CD4-positive, alpha-beta memory T cell (primary cell): ENCODE measurements around the gene EFR3B. TPM values are rescaled to one million over a fixed set of nuclear protein-coding genes. Genes with fewer than 3 reads are reported as not detected.
"Not testable (repeated sequence)": the region's sequence is repeated elsewhere in the genome, so short reads cannot be mapped to it uniquely, and the experiment has no call there.

Experiments used
- CTCF ChIA-PET: fragments of 350-600 bp; sonication (Branson Sonifier 250); formaldehyde crosslinking; loops from one replicate; lab custom pipeline; 2021; ENCODE audit warnings: inconsistent platforms; ENCODE audit not compliant: partially characterized antibody; lab: Charles Lee
- POLR2A ChIA-PET: fragments of 350-600 bp; sonication (Branson Sonifier 250); formaldehyde crosslinking; loops from one replicate; lab custom pipeline; 2021; ENCODE audit not compliant: partially characterized antibody; lab: Charles Lee
- DNase-seq, 5 donors: peaks; one replicate each; pipeline versions ENCODE4 v3.0.0 to v3.0.0-alpha.2; 2020 to 2022; ENCODE audit warnings: mixed read lengths in 1 of 5
- H3K27ac ChIP-seq: one replicate; pipeline ENCODE4 v1.7.0; 2013; ENCODE audit warnings: low read depth, low read length
- H3K27me3 ChIP-seq: 2 replicates; pipeline ENCODE4 v1.7.0; 2013; ENCODE audit warnings: mild to moderate bottlenecking, low read length, moderate library complexity; ENCODE audit not compliant: insufficient read depth
- H3K36me3 ChIP-seq: 2 replicates; pipeline ENCODE4 v1.7.0; 2013; ENCODE audit warnings: mild to moderate bottlenecking, low read length, moderate library complexity; ENCODE audit not compliant: insufficient read depth
- H3K4me1 ChIP-seq: 2 replicates; pipeline ENCODE4 v1.7.0; 2013; ENCODE audit warnings: mild to moderate bottlenecking, low read length, moderate library complexity; ENCODE audit not compliant: insufficient read depth
- H3K4me3 ChIP-seq, 2 donors: one replicate each; pipeline ENCODE4 v1.7.0; 2013; ENCODE audit warnings: low read length in 2 of 2, mild to moderate bottlenecking in 1 of 2
- H3K9me3 ChIP-seq, 2 donors: one replicate each; pipeline ENCODE4 v1.7.0; 2013; ENCODE audit warnings: low read length in 2 of 2, control low read depth in 1 of 2; ENCODE audit not compliant: control insufficient read depth in 1 of 2
- H3K27ac Mint-ChIP-seq, 7 donors: one replicate each; pipeline ENCODE4 v1.8.0; 2020 to 2021; ENCODE audit warnings: mixed read lengths in 7 of 7, mild to moderate bottlenecking in 6 of 7, inconsistent platforms in 3 of 7, moderate library complexity in 3 of 7
- H3K27me3 Mint-ChIP-seq, 2 donors: one replicate each; pipeline ENCODE4 v1.8.0; 2020 to 2021; ENCODE audit warnings: mixed read lengths in 2 of 2
- H3K36me3 Mint-ChIP-seq, 2 donors: one replicate each; pipeline ENCODE4 v1.8.0; 2020 to 2021; ENCODE audit warnings: mixed read lengths in 2 of 2, inconsistent platforms in 1 of 2, mild to moderate bottlenecking in 1 of 2
- H3K4me1 Mint-ChIP-seq, 4 donors: one replicate each; pipeline ENCODE4 v1.8.0; 2020 to 2021; ENCODE audit warnings: mixed read lengths in 4 of 4, mild to moderate bottlenecking in 1 of 4
- H3K4me3 Mint-ChIP-seq, 8 donors: one replicate each; pipeline ENCODE4 v1.8.0; 2020 to 2021; ENCODE audit warnings: mixed read lengths in 8 of 8, mild to moderate bottlenecking in 7 of 8, moderate library complexity in 6 of 8, inconsistent platforms in 3 of 8
- H3K9me3 Mint-ChIP-seq, 8 donors: one replicate each; pipeline ENCODE4 v1.8.0; 2020 to 2021; ENCODE audit warnings: mixed read lengths in 8 of 8, mild to moderate bottlenecking in 5 of 8, inconsistent platforms in 3 of 8, moderate library complexity in 1 of 8
- intact Hi-C: fragments of 100-400 bp; cut with micrococcal nuclease; formaldehyde crosslinking; loops from one replicate; pipeline ENCODE4 v1.15.1; 2023
- polyA plus RNA-seq, 2 donors: library from polyadenylated mRNA; unstranded; fragments of 300-500 nt; fragmentation: Illumina TruSeq; gene quantifications; one replicate each; pipeline ENCODE4 v1.2.3, GENCODE V29; 2021
- total RNA-seq, 2 experiments: library from RNA; stranded (reverse); gene quantifications; one replicate each; pipeline ENCODE4 v1.2.3, GENCODE V29; 2021

The EFR3B gene
- total and polyA plus RNA-seq, 4 experiments from 2014 or later = 0.07 to 0.14 (median 0.12) TPM; not detected in 1

- H3K4me3 Mint-ChIP-seq = no peak overlapping the region
- Histone ChIP-seq H3K9me3 (no peaks in the 10 kb centered on the region), H3K4me3 (no peak overlapping the region), H3K27ac (no peak overlapping the region), H3K36me3 (no peaks in the 10 kb centered on the region), H3K27me3 (no peaks in the 10 kb centered on the region), H3K4me1 (no peaks in the 10 kb centered on the region)
- intact Hi-C loops = no loop called here
- peaks cover 0 to 2% (median 0%) of the 10 kb centered on the region in 4 donors for H3K4me1 Mint-ChIP-seq
- no peak for DNase-seq
- H3K27me3 Mint-ChIP-seq = peaks cover 14 to 17% of the 10 kb centered on the region in 2 donors
- no peaks in the 10 kb centered on the region for H3K36me3 Mint-ChIP-seq
- ChIA-PET POLR2A (no interaction called here), CTCF (interaction anchor here (1.5 kb wide), 1 partner anchor 10 kb away, joined by 5 read pairs; no protein-coding TSS in a partner anchor)
- H3K9me3 Mint-ChIP-seq = no peaks in the 10 kb centered on the region
- H3K27ac Mint-ChIP-seq = no peak overlapping the region
These were observed 77.4 kb downstream of the EFR3B start for GRCh38 chr2:25119263-25119662.

- Mint-ChIP-seq H3K4me1 (peaks cover 0 to 2% (median 0%) of the 10 kb centered on the region in 4 donors), H3K9me3 (peaks cover 0 to 2% (median 0%) of the 10 kb centered on the region in 8 donors), H3K27ac (peak overlapping the region in 1 of 7 donors; percentile 24), H3K27me3 (peaks cover 10 to 15% of the 10 kb centered on the region in 2 donors), H3K36me3 (no peaks in the 10 kb centered on the region), H3K4me3 (no peak overlapping the region)
- Histone ChIP-seq H3K9me3 (no peaks in the 10 kb centered on the region), H3K27me3 (no peaks in the 10 kb centered on the region), H3K4me3 (no peak overlapping the region), H3K36me3 (no peaks in the 10 kb centered on the region), H3K27ac (no peak overlapping the region), H3K4me1 (no peaks in the 10 kb centered on the region)
- intact Hi-C loops = loop anchor here (10.0 kb wide), 1 partner anchor 78 kb away; the partner anchor contains the start of gene EFR3B
- ChIA-PET CTCF (interaction anchor here (1.1 kb wide), 1 partner anchor 147 kb away, joined by 6 read pairs; no protein-coding TSS in a partner anchor), POLR2A (no interaction called here)
- DNase-seq = no peak
These were observed 80.5 kb downstream of the EFR3B start for GRCh38 chr2:25122367-25122766.

- Histone ChIP-seq H3K27me3 (no peaks in the 10 kb centered on the region), H3K9me3 (no peaks in the 10 kb centered on the region), H3K4me1 (no peaks in the 10 kb centered on the region), H3K4me3 (no peak overlapping the region), H3K27ac (no peak overlapping the region), H3K36me3 (no peaks in the 10 kb centered on the region)
- peaks cover 0 to 2% (median 0%) of the 10 kb centered on the region in 8 donors for H3K9me3 Mint-ChIP-seq
- no peaks in the 10 kb centered on the region for H3K4me1 Mint-ChIP-seq
- no peak for DNase-seq
- H3K27me3 Mint-ChIP-seq = peaks cover 7 to 10% of the 10 kb centered on the region in 2 donors
- ChIA-PET POLR2A (no interaction called here), CTCF (interaction anchor here (0.7 to 1.1 kb wide), 2 partner anchors 19 to 148 kb away, joined by 3 to 6 read pairs; no protein-coding TSS in a partner anchor)
- H3K4me3 Mint-ChIP-seq = no peak overlapping the region
- intact Hi-C loops = loop anchor here (10.0 kb wide), 1 partner anchor 79 kb away; the partner anchor contains the start of gene EFR3B
- no peak overlapping the region for H3K27ac Mint-ChIP-seq
- H3K36me3 Mint-ChIP-seq = no peaks in the 10 kb centered on the region
These were observed 81.8 kb downstream of the EFR3B start for GRCh38 chr2:25123682-25124081.

- no peak overlapping the region for H3K4me3 Mint-ChIP-seq
- no peak for DNase-seq
- no peak overlapping the region for H3K27ac ChIP-seq
- no peaks in the 10 kb centered on the region for H3K36me3 ChIP-seq
- peaks cover 0 to 7% (median 3%) of the 10 kb centered on the region in 4 donors for H3K4me1 Mint-ChIP-seq
- no peaks in the 10 kb centered on the region for H3K4me1 ChIP-seq
- intact Hi-C loops = loop anchor here (5.0 to 10.0 kb wide), 2 partner anchors 80 to 298 kb away; partner anchors contain the start of gene EFR3B
- H3K9me3 ChIP-seq = no peaks in the 10 kb centered on the region
- ChIA-PET CTCF (interaction anchor here (0.9 to 2.4 kb wide), 2 partner anchors 150 to 716 kb away, joined by 4 to 5 read pairs; no protein-coding TSS in a partner anchor), POLR2A (no interaction called here)
- peaks cover 6 to 7% of the 10 kb centered on the region in 2 donors for H3K27me3 Mint-ChIP-seq
- no peaks in the 10 kb centered on the region for H3K27me3 ChIP-seq
- H3K4me3 ChIP-seq = no peak overlapping the region
- H3K27ac Mint-ChIP-seq = peak overlapping the region in 1 of 7 donors; percentile 27
- H3K9me3 Mint-ChIP-seq = peaks cover 0 to 2% (median 0%) of the 10 kb centered on the region in 8 donors
- no peaks in the 10 kb centered on the region for H3K36me3 Mint-ChIP-seq
These were observed 83.3 kb downstream of the EFR3B start for GRCh38 chr2:25125189-25125588.

GRCh38 chr2:25125976-25126375 is 84.1 kb downstream of the EFR3B start:
- no peak overlapping the region for H3K4me3 ChIP-seq
- no peaks in the 10 kb centered on the region for H3K4me1 ChIP-seq
- Mint-ChIP-seq H3K36me3 (no peaks in the 10 kb centered on the region), H3K4me3 (no peak overlapping the region), H3K27ac (no peak overlapping the region), H3K4me1 (peaks cover 0 to 9% (median 3%) of the 10 kb centered on the region in 4 donors), H3K27me3 (peaks cover 12% of the 10 kb centered on the region in 2 donors), H3K9me3 (peaks cover 0 to 2% (median 0%) of the 10 kb centered on the region in 8 donors)
- H3K27ac ChIP-seq = no peak overlapping the region
- no peaks in the 10 kb centered on the region for H3K9me3 ChIP-seq
- ChIA-PET POLR2A (no interaction called here), CTCF (interaction anchor here (0.9 to 2.4 kb wide), 2 partner anchors 150 to 717 kb away, joined by 4 to 5 read pairs; no protein-coding TSS in a partner anchor)
- H3K36me3 ChIP-seq = no peaks in the 10 kb centered on the region
- DNase-seq = no peak
- intact Hi-C loops = loop anchor here (5.0 to 10.0 kb wide), 2 partner anchors 81 to 299 kb away; partner anchors contain the start of gene EFR3B
- peaks cover 5% of the 10 kb centered on the region for H3K27me3 ChIP-seq

GRCh38 chr2:25127071-25127470 is 85.2 kb downstream of the EFR3B start:
- not testable (repeated sequence) for H3K27ac ChIP-seq, H3K27ac Mint-ChIP-seq, DNase-seq, H3K4me3 Mint-ChIP-seq, H3K9me3 ChIP-seq, H3K4me1 ChIP-seq, H3K36me3 Mint-ChIP-seq, H3K36me3 ChIP-seq, H3K9me3 Mint-ChIP-seq, H3K4me3 ChIP-seq
- ChIA-PET CTCF (interaction anchor here (1.1 to 6.0 kb wide), 3 partner anchors 114 to 299 kb away, joined by 3 to 102 read pairs (median 10); no protein-coding TSS in a partner anchor), POLR2A (interaction anchor here (2.9 kb wide), 1 partner anchor 154 kb away, joined by 9 read pairs; no protein-coding TSS in a partner anchor)
- intact Hi-C loops = loop anchor here (5.0 to 10.0 kb wide), 2 partner anchors 82 to 300 kb away; partner anchors contain the start of gene EFR3B
- peaks cover 3 to 16% (median 7%) of the 10 kb centered on the region in 4 donors for H3K4me1 Mint-ChIP-seq
- H3K27me3 ChIP-seq = peaks cover 12% of the 10 kb centered on the region
- peaks cover 14 to 17% of the 10 kb centered on the region in 2 donors for H3K27me3 Mint-ChIP-seq

- Histone ChIP-seq H3K4me1 (no peaks in the 10 kb centered on the region), H3K9me3 (no peaks in the 10 kb centered on the region), H3K27ac (no peak overlapping the region), H3K4me3 (no peak overlapping the region), H3K27me3 (peaks cover 18% of the 10 kb centered on the region), H3K36me3 (no peaks in the 10 kb centered on the region)
- H3K27me3 Mint-ChIP-seq = peaks cover 10 to 16% of the 10 kb centered on the region in 2 donors
- H3K27ac Mint-ChIP-seq = no peak overlapping the region
- H3K9me3 Mint-ChIP-seq = peaks cover 0 to 2% (median 0%) of the 10 kb centered on the region in 8 donors
- no peak for DNase-seq
- no peaks in the 10 kb centered on the region for H3K36me3 Mint-ChIP-seq
- intact Hi-C loops = loop anchor here (2.0 to 10.0 kb wide), 3 partner anchors 69 to 300 kb away; partner anchors contain the start of gene EFR3B
- no peak overlapping the region for H3K4me3 Mint-ChIP-seq
- H3K4me1 Mint-ChIP-seq = peaks cover 3 to 16% (median 8%) of the 10 kb centered on the region in 4 donors
- POLR2A ChIA-PET = interaction anchor here (2.6 to 2.9 kb wide), 2 partner anchors 152 to 155 kb away, joined by 9 to 10 read pairs; no protein-coding TSS in a partner anchor
- CTCF ChIA-PET = interaction anchor here (1.1 to 6.0 kb wide), 4 partner anchors 115 to 718 kb away, joined by 3 to 102 read pairs (median 19); no protein-coding TSS in a partner anchor
These were observed 85.8 kb downstream of the EFR3B start for GRCh38 chr2:25127646-25128045.
